AG04449 (cell line): ENCODE data around the gene RAE1.

Experiments used
- CTCF ChIA-PET: fragments of 350-600 bp; formaldehyde crosslinking; extraction: SDS; loops from one replicate; lab custom pipeline; 2021; ENCODE audit warnings: antibody characterized with exemption; lab: Yijun Ruan, JAX
- POLR2A ChIA-PET: fragments of 400-600, 350-600 bp; formaldehyde crosslinking; extraction: SDS; loops from one replicate; lab custom pipeline; 2020; ENCODE audit warnings: antibody characterized with exemption, inconsistent platforms; lab: Yijun Ruan, JAX
- DNase-seq: peaks from one replicate; pipeline ENCODE4 v3.0.0-alpha.2; 2010; ENCODE audit warnings: low read depth, low spot score
- H3K4me3 ChIP-seq: 2 replicates; pipeline ENCODE4 v1.5.1; 2011; ENCODE audit warnings: low read depth, mild to moderate bottlenecking, control low read depth, low read length
- CTCF ChIP-seq: IDR thresholded peaks from one replicate; pipeline ENCODE4 v1.5.1; 2011; ENCODE audit warnings: mild to moderate bottlenecking, moderate library complexity, low read length, control low read depth, inconsistent platforms; ENCODE audit not compliant: insufficient read depth; ENCODE audit errors: missing control alignments

The RAE1 gene

GRCh38 chr20:57403216-57403615 lies 52.2 kb downstream of the RAE1 start:
- POLR2A ChIA-PET = no interaction called here
- no peak for TF ChIP-seq CTCF
- DNase-seq = no peak
- H3K4me3 ChIP-seq = no peak overlapping the region
- CTCF ChIA-PET = interaction anchor here (1.1 to 1.2 kb wide), 2 partner anchors 9 to 21 kb away, joined by 3 to 5 read pairs; no protein-coding TSS in a partner anchor

- POLR2A ChIA-PET = no interaction called here
- CTCF ChIA-PET = interaction anchor here (1.1 kb wide), 1 partner anchor 22 kb away, joined by 3 read pairs; no protein-coding TSS in a partner anchor
- TF ChIP-seq CTCF = no peak
- H3K4me3 ChIP-seq = no peak overlapping the region
- DNase-seq = no peak
Measured at GRCh38 chr20:57404006-57404405, 53.0 kb downstream of the RAE1 start.

- ChIA-PET POLR2A (no interaction called here), CTCF (no interaction called here)
- H3K4me3 ChIP-seq = no peak overlapping the region
- DNase-seq = no peak
- TF ChIP-seq CTCF = no peak
Measured at GRCh38 chr20:57404419-57405072, 53.5 kb downstream of the RAE1 start.

GRCh38 chr20:57405236-57406016 lies 54.4 kb downstream of the RAE1 start:
- ChIA-PET CTCF (no interaction called here), POLR2A (no interaction called here)
- no peak for TF ChIP-seq CTCF
- no peak for DNase-seq
- H3K4me3 ChIP-seq = no peak overlapping the region

GRCh38 chr20:57407541-57407956 lies 56.5 kb downstream of the RAE1 start:
- DNase-seq = no peak
- H3K4me3 ChIP-seq = no peak overlapping the region
- POLR2A ChIA-PET = no interaction called here
- no peak for TF ChIP-seq CTCF
- CTCF ChIA-PET = no interaction called here

- no peak for DNase-seq
- CTCF ChIA-PET = no interaction called here
- no peak overlapping the region for H3K4me3 ChIP-seq
- POLR2A ChIA-PET = no interaction called here
- no peak for TF ChIP-seq CTCF
Measured at GRCh38 chr20:57408131-57408530, 57.1 kb downstream of the RAE1 start.
